Measurements from ENCODE around the gene GLIS2. TPM values are rescaled to one million over a fixed set of nuclear protein-coding genes. Genes with fewer than 3 reads are reported as not detected.
A peak's percentile ranks its signal among the peaks of the same experiment; 100 is the strongest.

Gene GLIS2
- total RNA-seq, 1 donor from 2014 or later: 23.2 TPM

DNA sequence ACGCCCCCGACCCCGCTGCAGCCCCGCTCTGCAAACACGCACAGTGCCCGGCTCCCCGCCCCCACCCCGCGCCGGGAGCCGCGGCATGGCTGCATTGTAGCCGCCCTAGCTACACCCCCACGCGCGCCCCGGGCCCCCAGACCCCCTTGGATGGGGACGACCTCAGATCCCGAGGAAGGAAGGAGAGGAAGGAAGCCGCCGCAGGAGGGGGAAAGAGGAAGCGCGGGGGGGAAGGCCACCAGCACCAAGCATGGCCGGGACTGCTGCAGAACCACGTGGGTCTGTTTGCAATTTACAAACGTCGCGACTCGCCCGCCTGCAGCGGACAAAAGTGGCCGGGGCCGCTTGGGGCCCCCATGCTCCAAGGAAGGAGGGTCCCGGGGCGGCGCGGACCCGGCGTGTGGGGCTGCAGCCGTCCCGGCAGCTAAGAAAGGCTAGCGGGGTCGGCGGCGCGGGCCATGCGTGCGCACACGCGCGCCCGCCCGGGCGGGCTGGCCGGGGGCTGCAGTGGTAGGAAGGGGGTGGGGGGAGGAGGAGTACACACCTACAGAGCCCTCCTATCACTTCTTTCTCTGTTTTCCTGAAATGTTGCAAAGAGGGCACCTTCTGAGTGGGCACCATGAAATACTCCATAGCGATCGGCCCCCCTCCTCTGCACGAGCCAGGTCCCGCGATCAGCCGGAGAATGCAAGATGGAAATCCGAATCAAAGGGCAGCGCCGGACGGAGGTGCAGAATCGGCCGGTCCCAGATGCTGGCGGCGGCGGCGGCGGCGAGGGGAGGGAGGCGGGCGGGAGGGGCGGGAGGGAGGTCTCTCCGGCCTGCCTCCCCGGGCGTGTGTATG is 43.5 kb upstream of the GLIS2 start:
- peak overlapping the region; percentile 97 for H3K27ac Mint-ChIP-seq
- peaks cover 4% of the 10 kb centered on the region for H3K36me3 Mint-ChIP-seq (ENCODE audit: insufficient read depth)
- peak overlapping the region; percentile 89 for H3K4me3 Mint-ChIP-seq (ENCODE audit: low read depth)
- no peaks in the 10 kb centered on the region for H3K9me3 Mint-ChIP-seq (ENCODE audit: low read depth)
- peaks cover 2% of the 10 kb centered on the region for H3K4me1 Mint-ChIP-seq (ENCODE audit: low read depth)
- no peaks in the 10 kb centered on the region for H3K27me3 Mint-ChIP-seq
- TF ChIP-seq, protein P1, sequence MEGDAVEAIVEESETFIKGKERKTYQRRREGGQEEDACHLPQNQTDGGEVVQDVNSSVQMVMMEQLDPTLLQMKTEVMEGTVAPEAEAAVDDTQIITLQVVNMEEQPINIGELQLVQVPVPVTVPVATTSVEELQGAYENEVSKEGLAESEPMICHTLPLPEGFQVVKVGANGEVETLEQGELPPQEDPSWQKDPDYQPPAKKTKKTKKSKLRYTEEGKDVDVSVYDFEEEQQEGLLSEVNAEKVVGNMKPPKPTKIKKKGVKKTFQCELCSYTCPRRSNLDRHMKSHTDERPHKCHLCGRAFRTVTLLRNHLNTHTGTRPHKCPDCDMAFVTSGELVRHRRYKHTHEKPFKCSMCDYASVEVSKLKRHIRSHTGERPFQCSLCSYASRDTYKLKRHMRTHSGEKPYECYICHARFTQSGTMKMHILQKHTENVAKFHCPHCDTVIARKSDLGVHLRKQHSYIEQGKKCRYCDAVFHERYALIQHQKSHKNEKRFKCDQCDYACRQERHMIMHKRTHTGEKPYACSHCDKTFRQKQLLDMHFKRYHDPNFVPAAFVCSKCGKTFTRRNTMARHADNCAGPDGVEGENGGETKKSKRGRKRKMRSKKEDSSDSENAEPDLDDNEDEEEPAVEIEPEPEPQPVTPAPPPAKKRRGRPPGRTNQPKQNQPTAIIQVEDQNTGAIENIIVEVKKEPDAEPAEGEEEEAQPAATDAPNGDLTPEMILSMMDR (IDR thresholded peaks at IDR 0.05; ENCODE audit: unreplicated experiment): no peak
- DNase-seq (ENCODE audit: low spot score, unreplicated experiment): peak; percentile 34

DNA sequence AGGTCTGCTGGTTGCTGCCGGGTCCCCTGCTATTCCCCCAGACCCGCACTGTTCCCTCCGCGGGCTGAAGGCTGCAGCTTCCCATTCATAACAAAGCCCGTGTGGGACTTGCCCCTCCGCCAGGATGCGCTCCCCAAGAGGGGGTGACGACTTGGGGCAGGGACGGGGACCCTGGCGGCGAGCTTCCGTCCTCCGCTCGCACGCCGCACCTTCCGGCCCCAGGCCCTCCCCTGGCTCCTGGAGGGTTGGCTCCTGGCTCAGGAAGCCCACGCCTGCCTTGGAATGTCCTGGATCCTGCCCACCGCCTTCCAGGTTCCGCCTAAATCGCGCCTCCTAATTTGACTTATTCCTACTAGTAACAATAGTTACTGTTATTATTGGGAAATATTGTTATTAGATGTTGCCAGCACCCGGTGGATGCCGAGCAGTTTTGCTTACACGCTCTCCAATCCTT is 42.0 kb upstream of the GLIS2 start:
- H3K9me3 Mint-ChIP-seq (ENCODE audit: low read depth): no peaks in the 10 kb centered on the region
- H3K4me1 Mint-ChIP-seq (ENCODE audit: low read depth): peaks cover 2% of the 10 kb centered on the region
- H3K27ac Mint-ChIP-seq: peak overlapping the region; percentile 95
- TF ChIP-seq, protein P1 (IDR thresholded peaks at IDR 0.05; ENCODE audit: unreplicated experiment): peak; percentile 66
- H3K4me3 Mint-ChIP-seq (ENCODE audit: low read depth): peak overlapping the region; percentile 89
- no peak for DNase-seq (ENCODE audit: low spot score, unreplicated experiment)
- no peaks in the 10 kb centered on the region for H3K36me3 Mint-ChIP-seq (ENCODE audit: insufficient read depth)
- H3K27me3 Mint-ChIP-seq: no peaks in the 10 kb centered on the region

DNA sequence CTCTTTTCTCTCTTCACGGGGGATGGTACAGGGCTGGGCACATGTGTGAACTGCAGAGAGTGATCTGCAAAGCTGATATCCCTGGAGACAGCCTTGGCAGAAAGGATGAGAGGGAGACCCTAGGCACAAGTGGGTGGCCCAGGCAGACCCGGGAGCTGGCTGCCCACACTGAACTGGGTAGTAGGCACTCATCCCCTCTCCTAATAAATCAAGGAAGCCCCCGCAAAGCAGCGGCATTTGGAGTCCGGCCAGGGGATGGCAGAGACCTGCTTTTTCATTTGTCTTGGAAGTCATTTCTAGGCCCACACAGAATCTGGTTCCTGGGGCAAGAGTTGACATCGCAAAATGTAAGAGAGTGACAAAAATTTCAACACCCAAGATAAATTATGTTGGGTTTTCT is 40.0 kb upstream of the GLIS2 start:
- Mint-ChIP-seq H3K27ac (no peak overlapping the region), H3K4me1 (ENCODE audit: low read depth) (no peaks in the 10 kb centered on the region), H3K4me3 (ENCODE audit: low read depth) (no peak overlapping the region), H3K27me3 (no peaks in the 10 kb centered on the region), H3K9me3 (ENCODE audit: low read depth) (peaks cover 3% of the 10 kb centered on the region), H3K36me3 (ENCODE audit: insufficient read depth) (no peaks in the 10 kb centered on the region)
- TF ChIP-seq, protein P1 (IDR thresholded peaks at IDR 0.05; ENCODE audit: unreplicated experiment): no peak
- DNase-seq (ENCODE audit: low spot score, unreplicated experiment): no peak

DNA sequence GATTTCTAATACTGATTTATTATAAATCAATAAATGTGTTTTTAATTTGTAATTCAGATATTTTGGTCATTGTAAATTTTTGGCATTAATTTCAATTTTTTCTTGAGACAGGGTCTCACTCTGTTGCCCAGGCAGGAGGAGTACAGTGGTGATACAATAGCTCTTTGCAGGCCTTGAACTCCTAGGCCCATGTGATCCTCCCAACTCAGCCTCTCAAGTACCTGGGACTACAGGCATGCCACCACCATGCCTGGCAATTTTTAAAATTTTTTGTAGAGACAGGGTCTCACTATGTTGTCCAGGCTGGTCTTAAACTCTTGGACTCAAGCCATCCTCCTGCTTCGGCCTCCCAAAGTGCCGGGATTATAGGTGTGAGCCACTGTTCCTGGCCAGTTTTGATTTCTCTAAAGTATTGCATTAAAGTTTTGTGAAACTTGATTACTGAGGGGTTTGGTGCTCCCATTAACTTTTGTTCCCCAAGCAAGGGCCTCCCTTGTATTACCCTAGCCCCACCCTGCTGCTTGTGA is 37.8 kb upstream of the GLIS2 start:
- Mint-ChIP-seq H3K9me3 (ENCODE audit: low read depth) (peaks cover 4% of the 10 kb centered on the region), H3K36me3 (ENCODE audit: insufficient read depth) (no peaks in the 10 kb centered on the region), H3K27ac (no peak overlapping the region), H3K4me3 (ENCODE audit: low read depth) (no peak overlapping the region), H3K27me3 (no peaks in the 10 kb centered on the region), H3K4me1 (ENCODE audit: low read depth) (no peaks in the 10 kb centered on the region)
- TF ChIP-seq, protein P1 (IDR thresholded peaks at IDR 0.05; ENCODE audit: unreplicated experiment): no peak
- no peak for DNase-seq (ENCODE audit: low spot score, unreplicated experiment)

DNA sequence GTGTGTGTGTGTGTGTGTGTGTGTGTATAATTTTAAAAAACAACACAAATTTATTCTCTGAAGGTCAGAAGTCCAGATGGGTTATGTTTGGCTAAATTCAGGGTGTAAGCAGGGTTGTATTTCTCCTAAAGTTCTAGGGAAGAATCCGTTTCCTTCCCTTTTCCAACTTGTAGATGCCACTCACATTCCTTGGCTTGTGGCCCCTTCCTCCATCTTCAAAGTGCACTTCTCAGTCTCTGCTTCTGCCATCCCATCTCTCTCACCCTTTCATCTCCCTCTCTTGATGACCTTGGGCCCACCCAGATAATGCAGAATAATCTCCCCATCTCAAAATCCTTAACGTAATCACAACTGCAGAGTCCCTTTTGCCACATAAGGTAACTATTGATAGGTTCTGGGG is 35.2 kb upstream of the GLIS2 start:
- TF ChIP-seq, protein P1 (IDR thresholded peaks at IDR 0.05; ENCODE audit: unreplicated experiment): no peak
- no peak for DNase-seq (ENCODE audit: low spot score, unreplicated experiment)
- Mint-ChIP-seq H3K27ac (no peak overlapping the region), H3K27me3 (peaks cover 10% of the 10 kb centered on the region), H3K4me1 (ENCODE audit: low read depth) (no peaks in the 10 kb centered on the region), H3K4me3 (ENCODE audit: low read depth) (no peak overlapping the region), H3K9me3 (ENCODE audit: low read depth) (peaks cover 4% of the 10 kb centered on the region), H3K36me3 (ENCODE audit: insufficient read depth) (no peaks in the 10 kb centered on the region)

Measured in progenitor cell of endocrine pancreas (in vitro differentiated cells).